ENCODE measurements around the gene TMPRSS4. TPM values are rescaled to one million over a fixed set of nuclear protein-coding genes. Genes with fewer than 3 reads are reported as not detected.

TMPRSS4 gene
- total and polyA plus RNA-seq, 9 of the 15 experiments (the other 6 are each of a cell fraction or from before 2014, with no cell fraction given), result 4.0 to 10.0 (median 5.6) TPM

- no peak for TF ChIP-seq CREM (IDR thresholded peaks at IDR 0.05; ENCODE audit: low read depth)
- TF ChIP-seq ZNF263 (CRISPR knock-in tag; IDR thresholded peaks at IDR 0.05; ENCODE audit: borderline replicate concordance), result no peak
- no peak for TF ChIP-seq ZNF507 (tag; conservative IDR thresholded peaks at IDR 0.05)
- TF ChIP-seq KDM1A (IDR thresholded peaks at IDR 0.05), result peak; percentile 74 to 82
- no peak for TF ChIP-seq POLR2H (tag; IDR thresholded peaks at IDR 0.05; ENCODE audit: low read depth)
- no peak for TF ChIP-seq NBN (IDR thresholded peaks at IDR 0.05; ENCODE audit: low read depth)
- TF ChIP-seq HMG20A (CRISPR knock-in tag; conservative IDR thresholded peaks at IDR 0.05), result no peak
- no peak for TF ChIP-seq SRF (CRISPR knock-in tag; IDR thresholded peaks at IDR 0.05)
- no peak for TF ChIP-seq RNF2 (IDR thresholded peaks at IDR 0.05)
- peak; percentile 92 for TF ChIP-seq BCOR (IDR thresholded peaks at IDR 0.05)
- peak; percentile 74 for TF ChIP-seq RBM25 (IDR thresholded peaks at IDR 0.05; ENCODE audit: low read depth, low read length, severe bottlenecking)
- TF ChIP-seq FOXK2 (conservative IDR thresholded peaks at IDR 0.05 in 1 of 2, IDR thresholded peaks at IDR 0.05 in 1 of 2; ENCODE audit: low read depth in 2 of 2), result no peak
- TF ChIP-seq ZC3H11A (IDR thresholded peaks at IDR 0.05; ENCODE audit: low read depth, low read length), result no peak
- TF ChIP-seq ADNP (tag; IDR thresholded peaks at IDR 0.05), result peak; percentile 72; the same call in 1 of the 2 replicates
- TF ChIP-seq CHD4 (IDR thresholded peaks at IDR 0.05; ENCODE audit: insufficient read depth, insufficient replicate concordance, low read depth, low read length, poor library complexity, severe bottlenecking), result peak; percentile 84
- peak; percentile 14 to 57; a peak in 2 of 4 replicates for TF ChIP-seq RCOR1 (IDR thresholded peaks at IDR 0.05; ENCODE audit: borderline replicate concordance in 1 of 2, low read depth in 2 of 2, low read length in 2 of 2)
- TF ChIP-seq ZNF174 (CRISPR knock-in tag; IDR thresholded peaks at IDR 0.05), result no peak
- in situ Hi-C loops (cut with MboI), result no loop called here
- CTCF ChIA-PET (ENCODE audit: low intra/inter-chr PET ratio), result no interaction called here
- DNase-seq (ENCODE audit: extremely low read depth in 1 of 4, low spot score in 3 of 4), result no peak
- Histone ChIP-seq H3K9ac (ENCODE audit: insufficient read depth in 1 of 2, low read depth in 2 of 2, low read length in 2 of 2) (no peak overlapping the region), H3K79me2 (ENCODE audit: control insufficient read depth, insufficient read depth, low read length) (no peaks in the 10 kb centered on the region), H3K4me2 (ENCODE audit: insufficient read depth, low read length) (no peak overlapping the region), H4K20me1 (replicated peaks; ENCODE audit: control insufficient read depth, insufficient read depth, low read length) (no peaks in the 10 kb centered on the region), H2AFZ (ENCODE audit: low read depth, low read length) (no peak overlapping the region), H3K27ac (ENCODE audit: extremely low read depth, low read depth, low read length) (no peak overlapping the region), H3K9me3 (replicated peaks; ENCODE audit: control insufficient read depth, insufficient read depth, low read depth, low read length) (peaks cover 10% of the 10 kb centered on the region), H3K27me3 (ENCODE audit: control insufficient read depth in 2 of 2, insufficient read depth in 2 of 2, low read length in 2 of 2) (peaks cover 6 to 25% of the 10 kb centered on the region in 2 experiments; a peak in 4 of 5 replicates), H3K4me1 (replicated peaks in 1 of 2; ENCODE audit: control insufficient read depth in 2 of 2, insufficient read depth in 2 of 2, low read length in 2 of 2) (peaks cover 8 to 12% of the 10 kb centered on the region in 2 experiments; a peak in 4 of 5 replicates), H3K9me1 (ENCODE audit: control insufficient read depth, insufficient read depth, low read length) (no peaks in the 10 kb centered on the region), H3K36me3 (ENCODE audit: control insufficient read depth, insufficient read depth, low read length) (no peaks in the 10 kb centered on the region), H3K4me3 (no peak overlapping the region)
- ATAC-seq, result no peak
- no TSS peak for BruUV-seq (replicated peaks)
- no peak for FAIRE-seq
- POLR2A ChIA-PET, result interaction anchor here (1.0 kb wide), 1 partner anchor 11 kb away, joined by 3 read pairs; no protein-coding TSS in a partner anchor
- intact Hi-C loops (cut with micrococcal nuclease), result no loop called here
These were observed 7.8 kb downstream of the TMPRSS4 start for GRCh38 chr11:118084656-118085055.
